Stimulated activated CD4-positive, alpha-beta T cell treated with anti-CD3 and anti-CD28 coated beads, Interleukin-2, amount 100 ng/mL, for 24 hours (primary cell): ENCODE data around the gene HAUS3.

Experiments used
- DNase-seq, 2 donors: peaks; one replicate each; pipeline ENCODE4 v3.0.0-alpha.2; 2020

The HAUS3 gene

GRCh38 chr4:2262944-2263250 lies 21.0 kb upstream of the HAUS3 start:
- DNase-seq, result no peak

GRCh38 chr4:2262145-2262943 lies 20.4 kb upstream of the HAUS3 start:
- peak; percentile 96 to 97 for DNase-seq

- no peak for DNase-seq
These were observed 19.9 kb upstream of the HAUS3 start, which contains the start of gene MXD4 for GRCh38 chr4:2261853-2262144. Gene MXD4, minus strand, starts transcription at chr4:2262109. Its CDS starts 129 bp downstream, at chr4:2261980.

- DNase-seq, result peak; percentile 62 to 67
These were observed 19.4 kb upstream of the HAUS3 start for GRCh38 chr4:2261110-2261852.

GRCh38 chr4:2260344-2261109 lies 18.6 kb upstream of the HAUS3 start:
- no peak for DNase-seq

- no peak for DNase-seq
These were observed 17.8 kb upstream of the HAUS3 start for GRCh38 chr4:2259541-2260343.

- no peak for DNase-seq
These were observed 17.2 kb upstream of the HAUS3 start for GRCh38 chr4:2259036-2259540.

- DNase-seq, result no peak
These were observed 16.4 kb upstream of the HAUS3 start for GRCh38 chr4:2258091-2259035.

- DNase-seq, result no peak
These were observed 15.6 kb upstream of the HAUS3 start for GRCh38 chr4:2257361-2258081.

- peak in 1 of 2 donors; percentile 14 for DNase-seq
These were observed 14.9 kb upstream of the HAUS3 start for GRCh38 chr4:2256781-2257191.

- peak in 1 of 2 donors; percentile 15 for DNase-seq
These were observed 14.3 kb upstream of the HAUS3 start for GRCh38 chr4:2256156-2256731.

- DNase-seq, result no peak
These were observed 13.7 kb upstream of the HAUS3 start for GRCh38 chr4:2255501-2256155.

- DNase-seq, result peak in 1 of 2 donors; percentile 15
These were observed 13.0 kb upstream of the HAUS3 start for GRCh38 chr4:2254665-2255500.

GRCh38 chr4:2253160-2254084 lies 11.5 kb upstream of the HAUS3 start:
- DNase-seq, result peak in 1 of 2 donors; percentile 15

- DNase-seq, result no peak
These were observed 10.7 kb upstream of the HAUS3 start for GRCh38 chr4:2252530-2253091.

GRCh38 chr4:2251795-2252529 lies 10.0 kb upstream of the HAUS3 start:
- DNase-seq, result peak in 1 of 2 donors; percentile 14
